ENCODE measurements around the gene FBXO31.
A peak's percentile ranks its signal among the peaks of the same experiment; 100 is the strongest.

The FBXO31 gene, protein sequence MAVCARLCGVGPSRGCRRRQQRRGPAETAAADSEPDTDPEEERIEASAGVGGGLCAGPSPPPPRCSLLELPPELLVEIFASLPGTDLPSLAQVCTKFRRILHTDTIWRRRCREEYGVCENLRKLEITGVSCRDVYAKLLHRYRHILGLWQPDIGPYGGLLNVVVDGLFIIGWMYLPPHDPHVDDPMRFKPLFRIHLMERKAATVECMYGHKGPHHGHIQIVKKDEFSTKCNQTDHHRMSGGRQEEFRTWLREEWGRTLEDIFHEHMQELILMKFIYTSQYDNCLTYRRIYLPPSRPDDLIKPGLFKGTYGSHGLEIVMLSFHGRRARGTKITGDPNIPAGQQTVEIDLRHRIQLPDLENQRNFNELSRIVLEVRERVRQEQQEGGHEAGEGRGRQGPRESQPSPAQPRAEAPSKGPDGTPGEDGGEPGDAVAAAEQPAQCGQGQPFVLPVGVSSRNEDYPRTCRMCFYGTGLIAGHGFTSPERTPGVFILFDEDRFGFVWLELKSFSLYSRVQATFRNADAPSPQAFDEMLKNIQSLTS

GRCh38 chr16:87383505-87384161 lies at the start of gene FBXO31:
FBXO31 (minus strand) TSS chr16:87383776; CDS start chr16:87383744, 32 bp downstream.
- peak; percentile 93 for DNase-seq (ENCODE audit: low read depth)

DNA sequence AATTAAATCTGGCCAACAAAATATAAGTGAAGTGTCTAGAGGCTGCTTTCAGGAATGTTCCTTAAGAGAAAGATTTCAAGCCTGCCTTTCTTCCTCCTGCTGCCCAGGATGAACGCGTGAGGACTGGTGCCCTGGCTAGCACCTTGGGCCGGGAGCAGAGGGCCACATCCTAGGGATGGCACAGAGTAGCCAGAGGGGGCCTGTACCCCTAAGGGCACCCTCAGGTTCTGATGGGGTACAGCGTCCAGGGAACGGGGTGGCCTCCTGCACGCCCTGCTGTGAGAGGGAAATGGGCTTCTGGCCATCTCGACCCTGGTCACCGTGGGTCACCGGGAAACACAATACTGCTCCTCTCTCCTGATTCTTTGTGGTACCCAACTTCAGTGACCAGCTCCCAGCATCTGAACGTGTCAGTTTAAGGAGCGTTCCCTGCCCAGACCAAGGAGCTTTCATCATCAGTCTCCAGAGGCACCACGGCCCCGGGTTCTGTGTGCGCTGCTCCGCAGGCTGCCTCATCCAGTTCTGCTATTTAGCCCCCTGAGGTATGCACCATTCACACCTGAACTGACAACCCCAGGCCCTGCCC lies 48.8 kb upstream of the FBXO31 start:
- DNase-seq (ENCODE audit: low read depth) = no peak

DNA sequence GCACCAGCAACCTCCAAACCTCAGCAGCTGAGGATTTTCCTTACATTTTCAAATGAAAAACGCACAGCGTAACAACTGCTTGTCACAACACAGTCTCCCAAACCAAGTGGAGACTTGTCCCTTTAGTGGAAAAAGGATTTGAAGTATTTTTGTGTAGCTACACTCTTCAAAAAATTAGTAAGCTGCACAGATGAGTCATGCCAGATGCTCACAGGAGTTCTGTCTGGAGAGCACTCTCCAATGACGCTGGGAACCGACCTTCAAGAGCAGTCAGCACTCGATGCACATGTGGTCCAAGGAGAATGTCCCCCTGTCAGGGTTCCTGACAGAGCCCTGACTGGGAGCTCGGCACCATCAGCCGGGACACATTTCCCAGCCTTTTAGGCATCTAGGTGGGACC lies 48.4 kb upstream of the FBXO31 start:
- DNase-seq (ENCODE audit: low read depth) = peak; percentile 84

DNA sequence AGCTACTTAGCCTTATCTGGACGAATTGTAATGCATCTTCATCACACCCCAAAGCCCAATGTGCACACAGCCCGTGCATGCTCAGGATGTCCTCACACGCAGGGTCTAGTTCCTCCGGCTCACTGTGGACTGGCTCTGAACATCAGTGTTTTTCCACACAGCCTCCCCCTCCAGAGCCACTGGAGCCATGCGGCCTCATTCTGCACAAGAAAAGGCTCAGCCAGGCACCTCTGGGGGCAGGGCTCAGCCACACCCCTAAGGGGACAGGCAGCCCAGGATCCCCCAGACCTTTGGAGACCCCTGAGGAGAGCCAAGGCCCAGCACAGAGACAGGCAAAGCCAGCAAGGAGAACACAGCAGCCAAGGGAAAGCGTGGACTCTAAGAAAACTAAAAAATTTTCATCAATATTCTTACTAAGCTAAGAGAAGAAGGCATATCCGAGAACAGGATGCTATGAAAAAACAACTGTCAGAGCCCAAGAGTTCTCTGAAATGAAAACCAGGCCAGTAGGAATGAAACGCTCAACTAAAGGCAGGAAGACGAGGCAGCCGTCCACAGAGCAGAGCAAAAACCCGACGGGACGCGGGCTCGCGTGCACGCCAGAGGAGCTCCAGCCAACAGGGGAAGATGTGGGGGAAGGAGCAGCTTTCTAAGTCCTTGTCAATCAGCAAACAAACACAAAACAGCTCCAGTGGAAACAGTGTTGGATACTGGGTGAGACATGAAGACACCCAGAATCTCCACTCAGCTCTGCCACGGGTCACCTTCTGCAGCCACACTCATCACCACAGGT lies 43.0 kb upstream of the FBXO31 start:
- DNase-seq (ENCODE audit: low read depth) = no peak

- DNase-seq (ENCODE audit: low read depth) = no peak
Observed at GRCh38 chr16:87425941-87426340, 42.4 kb upstream of the FBXO31 start.

- DNase-seq (ENCODE audit: low read depth) = no peak
Observed at GRCh38 chr16:87424266-87424665, 40.7 kb upstream of the FBXO31 start.

GRCh38 chr16:87423429-87423828 lies 39.9 kb upstream of the FBXO31 start:
- no peak for DNase-seq (ENCODE audit: low read depth)

DNA sequence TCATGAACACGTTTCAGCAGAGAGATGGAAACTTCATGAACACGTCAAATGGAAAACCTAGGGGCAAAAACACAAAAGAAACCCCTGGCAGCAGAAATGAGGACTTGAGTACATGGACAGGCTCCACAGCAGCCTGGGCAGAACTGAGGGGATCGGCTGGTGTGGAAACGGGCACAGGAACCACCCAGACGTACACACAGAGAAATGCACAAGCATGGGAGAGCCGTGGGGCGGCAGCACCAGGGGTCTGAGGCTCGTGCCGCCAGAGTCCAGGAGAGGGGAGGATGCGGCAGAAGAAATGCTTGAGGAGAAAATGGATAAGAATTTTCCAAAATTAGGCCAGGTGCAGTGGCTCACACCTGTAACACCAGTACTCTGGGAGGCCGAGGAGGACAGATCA lies 38.5 kb upstream of the FBXO31 start:
- no peak for DNase-seq (ENCODE audit: low read depth)

GRCh38 chr16:87421003-87421912 lies 37.7 kb upstream of the FBXO31 start:
- no peak for DNase-seq (ENCODE audit: low read depth)

DNA sequence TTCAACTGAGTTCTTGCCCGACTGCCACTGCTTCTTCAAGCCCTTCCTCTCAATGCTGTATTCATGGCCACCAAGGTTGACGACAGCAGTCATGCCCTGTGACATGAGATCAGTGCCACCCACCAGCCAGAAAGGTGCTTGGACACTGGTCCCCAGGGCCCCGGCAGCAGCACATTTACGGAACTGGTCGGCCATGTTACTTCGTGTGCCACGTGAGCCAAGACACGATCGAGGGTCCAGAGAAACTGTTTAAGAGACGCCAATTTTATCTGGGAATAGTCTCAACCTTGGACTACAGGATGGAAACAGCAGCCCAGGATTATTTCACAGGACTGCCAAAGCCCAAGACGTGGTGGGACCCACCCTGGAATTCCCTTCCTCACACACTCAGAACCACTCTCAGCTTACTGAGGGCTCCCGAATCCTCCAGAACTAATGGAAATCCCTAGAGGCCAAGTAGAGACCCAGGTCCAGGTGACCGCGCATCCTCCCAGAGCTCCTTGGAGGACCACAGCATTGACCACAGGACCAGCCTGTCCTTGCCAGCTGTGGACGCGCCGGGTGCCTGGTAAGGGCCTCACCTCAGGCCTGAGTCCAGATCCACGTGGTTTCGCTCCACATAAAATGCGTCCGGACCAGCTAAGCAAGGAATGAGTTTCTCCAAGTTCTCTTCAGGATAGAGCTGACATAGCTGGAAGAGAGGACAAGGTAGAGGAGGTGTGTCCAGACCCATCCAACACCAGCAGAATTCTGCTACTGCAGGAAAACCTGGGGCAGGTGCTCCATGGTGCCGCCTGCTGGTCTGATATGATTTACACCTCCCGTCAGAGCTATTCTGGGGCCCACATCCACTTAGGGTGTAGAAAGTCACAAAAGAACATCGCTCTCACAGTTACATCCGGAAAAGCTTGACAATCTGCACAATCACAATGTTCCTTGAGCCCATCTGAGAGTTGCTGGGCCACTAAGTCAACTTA lies 36.7 kb upstream of the FBXO31 start:
- DNase-seq (ENCODE audit: low read depth) = no peak

GRCh38 chr16:87418644-87419043 lies 35.1 kb upstream of the FBXO31 start:
- DNase-seq (ENCODE audit: low read depth) = no peak

GRCh38 chr16:87418216-87418615 lies 34.6 kb upstream of the FBXO31 start:
- no peak for DNase-seq (ENCODE audit: low read depth)

DNA sequence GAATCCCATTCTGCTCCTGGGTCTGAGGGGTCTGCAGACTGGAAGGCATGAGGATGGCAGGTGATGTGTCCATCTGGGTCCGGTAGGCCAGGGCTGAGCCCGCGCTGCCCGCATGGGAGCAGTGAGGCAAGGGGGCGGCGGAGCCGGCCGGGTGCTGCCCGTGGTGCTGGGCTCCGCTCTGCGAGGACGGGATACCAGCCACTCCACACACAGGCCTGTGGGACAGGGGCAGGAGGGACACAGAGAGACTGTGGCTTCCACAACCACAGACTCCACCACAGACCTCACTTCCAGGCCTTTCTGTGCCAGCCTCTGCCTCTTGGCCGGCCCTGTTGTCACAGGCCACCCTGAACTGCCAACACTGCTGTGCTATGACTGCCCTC lies 33.9 kb upstream of the FBXO31 start:
- DNase-seq (ENCODE audit: low read depth) = no peak

DNA sequence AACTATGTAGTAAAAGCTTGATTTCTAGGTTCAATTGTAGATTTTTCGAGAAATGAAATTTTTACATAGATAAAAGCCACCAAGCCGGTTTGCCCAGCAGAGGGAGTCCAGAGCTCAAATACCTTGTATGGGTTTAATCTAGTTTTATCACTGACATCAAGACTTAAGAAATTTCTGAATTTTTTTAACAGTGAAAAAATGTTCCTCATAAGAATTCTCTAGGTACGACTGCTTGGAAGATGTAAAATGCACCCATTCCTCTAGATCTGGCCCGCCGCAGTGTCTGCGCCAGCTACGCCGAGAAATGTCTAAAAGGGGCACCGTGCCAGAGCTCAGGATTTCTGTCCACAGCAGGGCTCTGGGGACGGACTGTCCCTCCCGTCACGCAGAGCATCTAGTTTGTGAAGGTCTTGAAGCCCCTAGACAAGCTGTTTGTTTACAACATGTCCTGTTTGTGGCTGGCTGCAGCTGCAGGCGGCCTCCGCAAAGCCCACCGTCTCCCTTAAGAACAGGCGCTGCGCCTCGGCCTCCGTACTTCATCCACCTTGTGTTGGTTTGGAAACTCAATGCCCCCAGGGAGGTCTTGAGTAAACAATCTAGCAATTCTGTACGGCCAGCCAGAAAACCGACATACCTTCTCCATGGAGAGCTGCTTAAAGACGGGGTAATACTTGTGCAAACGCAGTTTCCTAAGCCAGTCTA lies 33.4 kb upstream of the FBXO31 start:
- peak; percentile 68 for DNase-seq (ENCODE audit: low read depth)

DNA sequence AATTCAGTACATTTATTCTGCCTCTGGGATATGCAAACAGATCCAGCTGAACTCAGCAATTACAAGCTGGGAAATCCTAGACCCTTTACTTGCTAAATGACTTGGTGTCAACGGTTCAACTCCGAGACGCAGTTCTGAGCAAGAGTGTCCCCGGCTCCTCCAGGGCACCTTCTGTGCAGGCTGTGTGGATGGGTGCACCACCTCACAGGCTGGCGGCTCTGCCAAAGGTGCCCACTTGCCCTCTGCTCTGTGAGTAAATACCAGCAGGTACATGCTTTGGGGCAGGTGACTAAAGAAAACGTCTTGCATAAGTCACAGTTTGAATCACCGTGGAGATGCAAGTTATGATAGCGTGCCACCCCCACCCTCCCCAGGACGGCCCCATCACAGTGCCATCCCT lies 31.9 kb upstream of the FBXO31 start:
- DNase-seq (ENCODE audit: low read depth) = no peak

GRCh38 chr16:87414251-87414680 lies 30.7 kb upstream of the FBXO31 start:
- DNase-seq (ENCODE audit: low read depth) = no peak

DNA sequence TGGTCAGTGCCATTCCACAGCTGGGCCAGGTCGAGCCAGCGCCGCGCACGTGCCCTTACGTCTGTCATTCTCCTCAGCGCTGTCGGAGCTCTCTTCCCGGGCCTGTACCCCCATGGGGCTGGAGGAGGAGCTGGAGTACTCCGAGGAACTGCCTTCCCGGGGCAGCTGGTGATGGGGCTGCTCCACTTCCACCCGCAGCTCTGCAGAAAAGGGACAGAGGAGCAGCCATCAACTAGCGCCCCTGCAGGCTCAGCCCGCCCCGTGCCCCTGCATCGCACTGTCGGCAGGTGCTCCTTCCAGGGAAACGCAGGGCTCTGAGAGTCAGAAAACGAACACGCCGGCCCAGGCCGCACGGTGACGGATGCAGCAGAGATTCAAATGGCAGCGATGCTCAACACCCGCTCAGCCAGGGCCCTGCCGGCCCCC lies 29.4 kb upstream of the FBXO31 start:
- DNase-seq (ENCODE audit: low read depth) = no peak

- no peak for DNase-seq (ENCODE audit: low read depth)
Observed at GRCh38 chr16:87412371-87412995, 28.9 kb upstream of the FBXO31 start.
